SK-N-MC (cell line): ENCODE data around the gene PHIP.

ENCODE experiments used
- EZH2 ChIP-seq: fragments of 200-600 bp; sonication (generic); IDR thresholded peaks from one replicate; pipeline ENCODE4 v1.6.1; 2017; ENCODE audit warnings: antibody characterized with exemption
- POLR2AphosphoS5 ChIP-seq: IDR thresholded peaks from 2 replicates; pipeline ENCODE4 v1.6.1; 2012; ENCODE audit warnings: mild to moderate bottlenecking, low read depth, low read length, borderline replicate concordance

GRCh38 chr6:79115553-79116182 lies 37.6 kb upstream of the PHIP start:
- TF ChIP-seq POLR2AphosphoS5 (no peak), EZH2 (no peak)
